ENCODE results near the gene VNN1. TPM values are rescaled to one million over a fixed set of nuclear protein-coding genes. Genes with fewer than 3 reads are reported as not detected.

The VNN1 gene
- total RNA-seq, 2 donors from 2014 or later: not detected

GRCh38 chr6:132741281-132741680, 27.4 kb upstream of the VNN1 start:
- Mint-ChIP-seq H3K36me3 (ENCODE audit: low read depth) (no peaks in the 10 kb centered on the region), H3K9me3 (no peaks in the 10 kb centered on the region), H3K4me3 (no peak overlapping the region), H3K4me1 (no peaks in the 10 kb centered on the region), H3K27ac (no peak overlapping the region), H3K27me3 (ENCODE audit: insufficient read depth) (no peaks in the 10 kb centered on the region)
- H3K36me3 ChIP-seq (ENCODE audit: control insufficient read depth, insufficient read depth, low read length): no peaks in the 10 kb centered on the region
- no peak overlapping the region for H3K9ac ChIP-seq (ENCODE audit: extremely low read depth, low read length, poor library complexity, severe bottlenecking)
- no peak overlapping the region for H3K27ac ChIP-seq (ENCODE audit: low read depth, low read length)
- H3K4me3 ChIP-seq (ENCODE audit: low read length): no peak overlapping the region
- TF ChIP-seq, protein P1, sequence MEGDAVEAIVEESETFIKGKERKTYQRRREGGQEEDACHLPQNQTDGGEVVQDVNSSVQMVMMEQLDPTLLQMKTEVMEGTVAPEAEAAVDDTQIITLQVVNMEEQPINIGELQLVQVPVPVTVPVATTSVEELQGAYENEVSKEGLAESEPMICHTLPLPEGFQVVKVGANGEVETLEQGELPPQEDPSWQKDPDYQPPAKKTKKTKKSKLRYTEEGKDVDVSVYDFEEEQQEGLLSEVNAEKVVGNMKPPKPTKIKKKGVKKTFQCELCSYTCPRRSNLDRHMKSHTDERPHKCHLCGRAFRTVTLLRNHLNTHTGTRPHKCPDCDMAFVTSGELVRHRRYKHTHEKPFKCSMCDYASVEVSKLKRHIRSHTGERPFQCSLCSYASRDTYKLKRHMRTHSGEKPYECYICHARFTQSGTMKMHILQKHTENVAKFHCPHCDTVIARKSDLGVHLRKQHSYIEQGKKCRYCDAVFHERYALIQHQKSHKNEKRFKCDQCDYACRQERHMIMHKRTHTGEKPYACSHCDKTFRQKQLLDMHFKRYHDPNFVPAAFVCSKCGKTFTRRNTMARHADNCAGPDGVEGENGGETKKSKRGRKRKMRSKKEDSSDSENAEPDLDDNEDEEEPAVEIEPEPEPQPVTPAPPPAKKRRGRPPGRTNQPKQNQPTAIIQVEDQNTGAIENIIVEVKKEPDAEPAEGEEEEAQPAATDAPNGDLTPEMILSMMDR (conservative IDR thresholded peaks at IDR 0.05): no peak
- no peaks in the 10 kb centered on the region for H3K9me3 ChIP-seq (ENCODE audit: control insufficient read depth, low read length)
- H3K27me3 ChIP-seq (ENCODE audit: control insufficient read depth, insufficient read depth, low read length, poor library complexity, severe bottlenecking): no peaks in the 10 kb centered on the region
- DNase-seq: no peak
- 100% methylated on average over 1 of the region's 1 CpG; no CpG with 5 or more reads in 1 of the 2 experiments for WGBS, 2 experiments (ENCODE audit: insufficient coverage in 1 of 2, insufficient read length in 1 of 2)
- no peaks in the 10 kb centered on the region for H3K4me1 ChIP-seq (ENCODE audit: control insufficient read depth, insufficient read depth, low read length)

GRCh38 chr6:132736239-132736638, 22.4 kb upstream of the VNN1 start:
- no peak overlapping the region for H3K9ac ChIP-seq (ENCODE audit: extremely low read depth, low read length, poor library complexity, severe bottlenecking)
- no peak overlapping the region for H3K4me3 ChIP-seq (ENCODE audit: low read length)
- H3K27ac Mint-ChIP-seq: no peak overlapping the region
- H3K36me3 ChIP-seq (ENCODE audit: control insufficient read depth, insufficient read depth, low read length): no peaks in the 10 kb centered on the region
- H3K4me3 Mint-ChIP-seq: no peak overlapping the region
- WGBS, 2 experiments (ENCODE audit: insufficient coverage in 1 of 2, insufficient read length in 1 of 2): 81% methylated on average over 1 of the region's 1 CpG; no CpG with 5 or more reads in 1 of the 2 experiments
- TF ChIP-seq, protein P1 (conservative IDR thresholded peaks at IDR 0.05): no peak
- H3K4me1 ChIP-seq (ENCODE audit: control insufficient read depth, insufficient read depth, low read length): no peaks in the 10 kb centered on the region
- no peaks in the 10 kb centered on the region for H3K27me3 Mint-ChIP-seq (ENCODE audit: insufficient read depth)
- H3K4me1 Mint-ChIP-seq: no peaks in the 10 kb centered on the region
- no peaks in the 10 kb centered on the region for H3K9me3 ChIP-seq (ENCODE audit: control insufficient read depth, low read length)
- no peaks in the 10 kb centered on the region for H3K36me3 Mint-ChIP-seq (ENCODE audit: low read depth)
- H3K27ac ChIP-seq (ENCODE audit: low read depth, low read length): no peak overlapping the region
- H3K27me3 ChIP-seq (ENCODE audit: control insufficient read depth, insufficient read depth, low read length, poor library complexity, severe bottlenecking): no peaks in the 10 kb centered on the region
- no peaks in the 10 kb centered on the region for H3K9me3 Mint-ChIP-seq
- no peak for DNase-seq

- Mint-ChIP-seq H3K27me3 (ENCODE audit: insufficient read depth) (no peaks in the 10 kb centered on the region), H3K4me3 (no peak overlapping the region), H3K36me3 (ENCODE audit: low read depth) (no peaks in the 10 kb centered on the region), H3K27ac (no peak overlapping the region), H3K9me3 (no peaks in the 10 kb centered on the region), H3K4me1 (no peaks in the 10 kb centered on the region)
- H3K4me1 ChIP-seq (ENCODE audit: control insufficient read depth, insufficient read depth, low read length): no peaks in the 10 kb centered on the region
- H3K4me3 ChIP-seq (ENCODE audit: low read length): no peak overlapping the region
- 43 to 72% methylated on average over 1 to 3 of the region's 3 CpGs for WGBS, 2 experiments (ENCODE audit: insufficient coverage in 1 of 2, insufficient read length in 1 of 2)
- no peaks in the 10 kb centered on the region for H3K27me3 ChIP-seq (ENCODE audit: control insufficient read depth, insufficient read depth, low read length, poor library complexity, severe bottlenecking)
- no peak overlapping the region for H3K9ac ChIP-seq (ENCODE audit: extremely low read depth, low read length, poor library complexity, severe bottlenecking)
- H3K36me3 ChIP-seq (ENCODE audit: control insufficient read depth, insufficient read depth, low read length): no peaks in the 10 kb centered on the region
- TF ChIP-seq, protein P1 (conservative IDR thresholded peaks at IDR 0.05): peak; percentile 65
- H3K9me3 ChIP-seq (ENCODE audit: control insufficient read depth, low read length): no peaks in the 10 kb centered on the region
- DNase-seq: no peak
- H3K27ac ChIP-seq (ENCODE audit: low read depth, low read length): no peak overlapping the region
Measured at GRCh38 chr6:132734694-132735236, 20.9 kb upstream of the VNN1 start.

Data from endodermal cell (in vitro differentiated cells).